Ascending aorta (tissue), 2 donors: Measurements from ENCODE around the gene NDFIP2. TPM values are rescaled to one million over a fixed set of nuclear protein-coding genes. Genes with fewer than 3 reads are reported as not detected.

Experiments
- DNase-seq, 2 donors: peaks; one replicate each; pipeline ENCODE4 v3.0.0-alpha.2; 2019; ENCODE audit warnings: low spot score in 2 of 2
- H3K27ac ChIP-seq, 2 donors: fragments of 200-600 bp; sonication (generic); one replicate each; pipeline ENCODE4 v1.5.1; 2016 to 2017; ENCODE audit warnings: mild to moderate bottlenecking in 1 of 2
- H3K27me3 ChIP-seq: fragments of 200-600 bp; sonication (generic); one replicate; pipeline ENCODE4 v1.5.1; 2017
- H3K36me3 ChIP-seq, 2 donors: fragments of 200-600 bp; sonication (generic); one replicate each; pipeline ENCODE4 v1.5.1; 2016
- H3K4me1 ChIP-seq, 2 donors: fragments of 200-600 bp; sonication (generic); one replicate each; pipeline ENCODE4 v1.5.1; 2016 to 2017; ENCODE audit warnings: mild to moderate bottlenecking in 1 of 2
- H3K4me3 ChIP-seq, 2 donors: fragments of 200-600 bp; sonication (generic); one replicate each; pipeline ENCODE4 v1.5.1; 2016 to 2017; ENCODE audit warnings: mild to moderate bottlenecking in 1 of 2
- H3K9me3 ChIP-seq, 2 donors: fragments of 200-600 bp; sonication (generic); one replicate each; pipeline ENCODE4 v1.5.1; 2016
- intact Hi-C: fragments of 100-400 bp; cut with DNase I; formaldehyde crosslinking; loops from one replicate; pipeline ENCODE4 v1.15.1; 2023
- total RNA-seq: library from RNA; depleted of rRNA; stranded (reverse); fragments of >200 nt; gene quantifications from one replicate; pipeline ENCODE4 v1.1.0, GENCODE V29; 2016
- TF ChIP-seq, protein P1 (sequence below), 3 experiments: fragments of 200-600 bp in 2 of 3; fragments of 450-650 bp in 1 of 3; sonication (generic) in 2 of 3; IDR thresholded peaks; one replicate each; pipeline ENCODE4 v1.5.1; 2016 to 2019; ENCODE audit warnings: antibody characterized with exemption in 3 of 3, mild to moderate bottlenecking in 1 of 3, moderate library complexity in 1 of 3

NDFIP2 gene
- total RNA-seq, 1 donor from 2014 or later: 16.6 TPM

DNA sequence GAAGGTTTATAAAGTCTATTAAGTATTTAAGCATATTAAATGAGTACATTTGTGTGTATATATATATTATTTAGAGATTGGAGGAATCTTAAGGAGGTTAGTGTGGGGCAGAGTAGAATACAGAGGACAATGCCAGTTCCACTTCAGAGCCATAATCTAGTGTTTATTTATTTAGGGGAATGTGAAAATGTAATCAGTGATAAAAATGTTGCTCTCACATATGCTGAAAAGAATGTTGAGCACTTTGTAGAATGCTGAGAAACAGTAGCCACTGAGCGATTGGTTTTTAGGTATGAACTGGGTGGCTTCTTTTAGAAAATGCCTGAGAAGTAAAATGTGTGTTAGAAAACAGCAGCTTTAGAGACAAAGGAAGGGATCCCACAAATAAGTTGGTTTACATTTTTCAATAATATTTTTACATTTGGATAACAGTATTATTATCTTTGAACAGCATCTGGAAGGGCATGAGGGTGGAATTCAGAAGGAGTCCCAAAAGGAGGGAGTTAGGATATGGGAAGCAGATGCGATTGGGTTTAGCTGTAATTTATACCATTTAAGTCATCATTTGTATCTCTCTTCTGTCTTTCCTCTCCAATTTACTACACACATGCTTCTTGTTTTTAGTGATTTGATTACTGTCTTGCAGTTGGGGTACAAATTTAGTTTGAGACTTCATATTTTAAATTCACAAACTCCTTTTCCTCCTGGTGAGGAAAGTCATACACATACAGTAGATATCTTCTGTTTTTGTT, 68.6 kb downstream of the NDFIP2 start:
- intact Hi-C loops: no loop called here

DNA sequence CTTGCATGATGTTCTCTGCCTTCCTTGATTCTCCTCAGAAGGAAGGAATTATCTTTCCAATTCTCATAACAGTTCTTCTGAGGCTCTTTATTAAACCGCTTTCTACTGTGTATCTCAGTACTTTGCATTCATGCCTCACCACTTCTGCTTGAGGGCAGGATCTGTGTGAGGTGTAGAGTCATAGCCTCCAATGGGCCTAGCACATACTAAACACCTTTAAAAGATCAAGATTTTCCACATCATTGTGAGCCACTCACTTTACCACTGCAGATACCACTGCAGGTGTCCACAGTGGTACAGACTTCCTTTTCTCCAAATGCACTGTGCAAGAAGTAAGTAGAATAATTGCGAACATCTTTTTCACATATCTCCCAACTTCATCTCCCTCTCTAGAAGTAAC, 76.7 kb downstream of the NDFIP2 start:
- intact Hi-C loops: no loop called here
- TF ChIP-seq, protein P1, sequence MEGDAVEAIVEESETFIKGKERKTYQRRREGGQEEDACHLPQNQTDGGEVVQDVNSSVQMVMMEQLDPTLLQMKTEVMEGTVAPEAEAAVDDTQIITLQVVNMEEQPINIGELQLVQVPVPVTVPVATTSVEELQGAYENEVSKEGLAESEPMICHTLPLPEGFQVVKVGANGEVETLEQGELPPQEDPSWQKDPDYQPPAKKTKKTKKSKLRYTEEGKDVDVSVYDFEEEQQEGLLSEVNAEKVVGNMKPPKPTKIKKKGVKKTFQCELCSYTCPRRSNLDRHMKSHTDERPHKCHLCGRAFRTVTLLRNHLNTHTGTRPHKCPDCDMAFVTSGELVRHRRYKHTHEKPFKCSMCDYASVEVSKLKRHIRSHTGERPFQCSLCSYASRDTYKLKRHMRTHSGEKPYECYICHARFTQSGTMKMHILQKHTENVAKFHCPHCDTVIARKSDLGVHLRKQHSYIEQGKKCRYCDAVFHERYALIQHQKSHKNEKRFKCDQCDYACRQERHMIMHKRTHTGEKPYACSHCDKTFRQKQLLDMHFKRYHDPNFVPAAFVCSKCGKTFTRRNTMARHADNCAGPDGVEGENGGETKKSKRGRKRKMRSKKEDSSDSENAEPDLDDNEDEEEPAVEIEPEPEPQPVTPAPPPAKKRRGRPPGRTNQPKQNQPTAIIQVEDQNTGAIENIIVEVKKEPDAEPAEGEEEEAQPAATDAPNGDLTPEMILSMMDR (IDR thresholded peaks at IDR 0.05): no peak
- Histone ChIP-seq H3K27me3 (no peaks in the 10 kb centered on the region), H3K36me3 (peaks cover 0 to 4% of the 10 kb centered on the region in 2 donors), H3K27ac (no peak overlapping the region), H3K4me3 (no peak overlapping the region), H3K4me1 (no peaks in the 10 kb centered on the region), H3K9me3 (peaks cover 0 to 11% of the 10 kb centered on the region in 2 donors)
- no peak for DNase-seq

More for the DNA sequence above, 68.6 kb downstream of the NDFIP2 start:
- Histone ChIP-seq H3K9me3 (no peaks in the 10 kb centered on the region), H3K27me3 (no peaks in the 10 kb centered on the region), H3K27ac (no peak overlapping the region), H3K36me3 (no peaks in the 10 kb centered on the region), H3K4me3 (no peak overlapping the region), H3K4me1 (no peaks in the 10 kb centered on the region)
- DNase-seq: no peak
- TF ChIP-seq, protein P1 (IDR thresholded peaks at IDR 0.05): no peak

DNA sequence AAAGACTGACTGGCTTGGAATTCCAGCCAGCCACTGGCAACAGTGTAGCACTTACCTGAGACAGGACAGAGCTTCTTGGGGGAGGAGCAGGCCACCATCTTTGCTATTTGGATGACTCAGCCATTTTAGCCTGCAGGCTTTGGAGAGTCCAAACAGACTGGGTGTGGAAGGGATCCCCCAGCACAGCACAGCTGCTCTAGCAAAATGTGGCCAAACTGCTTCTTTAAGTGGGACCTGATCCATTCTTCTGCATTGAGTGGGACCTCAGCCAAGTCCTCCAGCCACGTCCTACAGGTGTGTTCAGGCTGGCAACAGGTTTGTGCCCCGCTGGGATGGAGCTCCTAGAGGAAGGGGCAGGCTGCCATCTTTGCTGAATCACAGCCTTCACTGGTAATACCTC, 80.0 kb downstream of the NDFIP2 start:
- Histone ChIP-seq H3K27ac (no peak overlapping the region), H3K9me3 (peaks cover 0 to 35% of the 10 kb centered on the region in 2 donors), H3K27me3 (no peaks in the 10 kb centered on the region), H3K4me1 (no peaks in the 10 kb centered on the region), H3K4me3 (no peak overlapping the region), H3K36me3 (peaks cover 0 to 4% of the 10 kb centered on the region in 2 donors)
- DNase-seq: no peak
- intact Hi-C loops: no loop called here
- TF ChIP-seq, protein P1 (IDR thresholded peaks at IDR 0.05): no peak

DNA sequence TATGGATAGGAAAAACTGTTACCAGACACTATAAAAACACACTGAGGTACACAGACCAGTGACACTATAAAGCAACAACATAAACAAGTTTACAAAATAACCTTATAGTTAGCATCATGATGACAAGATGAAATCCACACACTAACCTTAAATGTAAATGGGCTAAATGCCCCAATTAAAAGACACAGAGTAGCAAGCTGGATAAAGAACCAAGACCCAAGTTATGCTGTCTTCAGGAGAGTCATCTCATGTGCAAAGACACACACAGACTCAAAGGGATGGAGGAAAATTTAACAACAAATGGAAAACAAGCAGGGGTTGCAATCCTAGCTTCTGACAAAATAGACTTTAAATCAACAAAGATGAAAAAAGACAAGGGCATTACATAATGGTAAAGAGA, 81.6 kb downstream of the NDFIP2 start:
- DNase-seq: no peak
- peaks cover 0 to 4% of the 10 kb centered on the region in 2 donors for H3K36me3 ChIP-seq
- intact Hi-C loops: no loop called here
- no peak overlapping the region for H3K27ac ChIP-seq
- peaks cover 0 to 35% of the 10 kb centered on the region in 2 donors for H3K9me3 ChIP-seq
- H3K27me3 ChIP-seq: no peaks in the 10 kb centered on the region
- H3K4me1 ChIP-seq: no peaks in the 10 kb centered on the region
- H3K4me3 ChIP-seq: no peak overlapping the region
- TF ChIP-seq, protein P1 (IDR thresholded peaks at IDR 0.05): no peak

DNA sequence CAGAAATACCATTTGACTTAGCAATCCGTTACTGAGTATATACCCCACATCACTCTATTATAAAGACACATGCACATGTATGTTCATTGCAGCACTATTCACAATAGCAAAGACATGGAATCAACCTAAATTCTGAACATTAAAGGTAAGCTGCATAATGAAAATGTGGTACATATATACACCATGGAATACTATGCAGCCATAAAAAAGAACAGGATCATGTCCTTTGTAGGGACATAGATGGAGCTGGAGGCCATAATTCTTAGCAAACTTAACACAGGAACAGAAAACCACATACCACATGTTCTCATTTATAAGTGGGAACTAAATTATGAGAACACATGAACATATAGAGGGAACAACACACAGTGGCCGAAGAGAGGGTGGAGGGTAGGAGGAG, 85.2 kb downstream of the NDFIP2 start:
- Histone ChIP-seq H3K9me3 (peaks cover 0 to 35% of the 10 kb centered on the region in 2 donors), H3K4me3 (no peak overlapping the region), H3K4me1 (no peaks in the 10 kb centered on the region), H3K36me3 (no peaks in the 10 kb centered on the region), H3K27ac (no peak overlapping the region), H3K27me3 (no peaks in the 10 kb centered on the region)
- TF ChIP-seq, protein P1 (IDR thresholded peaks at IDR 0.05): no peak
- no peak for DNase-seq
- intact Hi-C loops: no loop called here
